ENCODE data around the gene DNAJB4.
"Not testable (repeated sequence)": the region's sequence is repeated elsewhere in the genome, so short reads cannot be mapped to it uniquely, and the experiment has no call there.

DNAJB4 gene

GRCh38 chr1:78004719-78005447, at the start of gene DNAJB4:
Gene DNAJB4, plus strand, starts transcription at chr1:78004939. Its CDS starts 172 bp downstream, at chr1:78005111.
- peak; percentile 95 for DNase-seq

- DNase-seq: no peak
Observed at GRCh38 chr1:77955709-77956108, 49.0 kb upstream of the DNAJB4 start.

DNA sequence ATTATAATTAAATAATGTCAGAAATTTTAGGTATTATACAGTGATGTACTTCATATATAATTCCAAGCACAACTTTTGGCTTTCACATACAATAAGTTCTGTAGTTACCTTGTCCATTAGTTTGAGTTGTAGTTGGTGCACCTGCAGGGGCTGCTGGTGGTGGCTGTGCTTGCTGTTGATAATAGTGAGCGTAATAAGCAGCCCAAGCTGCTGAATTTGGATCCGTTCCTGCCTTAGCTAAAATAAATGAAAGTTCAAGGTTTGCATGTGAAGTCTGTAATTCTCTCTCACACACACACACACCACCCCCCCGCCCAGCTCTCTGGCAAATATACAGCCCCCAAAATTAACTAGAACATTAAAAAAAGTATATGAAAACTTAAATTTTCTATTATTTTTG, 48.3 kb upstream of the DNAJB4 start:
- DNase-seq: no peak

- DNase-seq: no peak
Observed at GRCh38 chr1:77958391-77958790, 46.3 kb upstream of the DNAJB4 start.

GRCh38 chr1:77958850-77959249, 45.9 kb upstream of the DNAJB4 start:
- no peak for DNase-seq

DNA sequence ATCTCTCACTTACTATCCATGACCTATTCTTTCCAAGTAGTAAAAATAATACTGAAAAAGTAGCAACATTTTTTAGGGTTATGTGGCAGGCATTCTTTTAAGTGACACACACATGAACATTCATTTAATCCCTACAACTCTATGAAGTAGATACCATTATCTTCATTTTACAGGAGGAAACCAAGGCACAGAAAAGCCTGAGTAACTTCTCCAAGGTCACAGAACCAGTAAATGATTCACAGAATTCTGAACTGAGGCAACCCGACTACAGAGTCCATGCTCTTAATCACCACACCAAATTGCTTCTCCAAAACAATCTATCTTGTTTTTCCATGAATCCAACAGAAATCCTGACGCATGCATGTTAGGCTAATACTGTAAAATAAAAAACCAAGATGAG, 43.3 kb upstream of the DNAJB4 start:
- DNase-seq: no peak

GRCh38 chr1:77966291-77966690, 38.4 kb upstream of the DNAJB4 start:
- DNase-seq: no peak

DNA sequence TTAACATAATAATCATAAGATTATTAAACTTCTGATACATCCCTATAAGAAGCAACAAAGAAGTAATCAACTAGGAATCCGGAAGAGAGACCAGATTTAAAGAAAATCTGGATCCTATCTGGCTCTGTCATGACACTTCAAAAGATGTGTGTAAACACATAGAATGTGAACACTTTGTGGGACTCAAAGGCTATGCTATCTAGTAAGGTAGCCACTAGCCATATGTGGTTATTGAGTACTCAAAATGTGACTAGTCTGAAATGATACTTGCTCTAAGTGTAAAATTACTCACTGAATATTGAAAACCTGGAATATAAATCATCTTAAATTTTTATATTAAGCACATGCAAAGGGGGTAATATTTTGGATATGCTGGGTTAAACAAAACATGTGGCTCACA, 34.5 kb upstream of the DNAJB4 start:
- DNase-seq: no peak

- no peak for DNase-seq
Observed at GRCh38 chr1:77972080-77972479, 32.7 kb upstream of the DNAJB4 start.

DNA sequence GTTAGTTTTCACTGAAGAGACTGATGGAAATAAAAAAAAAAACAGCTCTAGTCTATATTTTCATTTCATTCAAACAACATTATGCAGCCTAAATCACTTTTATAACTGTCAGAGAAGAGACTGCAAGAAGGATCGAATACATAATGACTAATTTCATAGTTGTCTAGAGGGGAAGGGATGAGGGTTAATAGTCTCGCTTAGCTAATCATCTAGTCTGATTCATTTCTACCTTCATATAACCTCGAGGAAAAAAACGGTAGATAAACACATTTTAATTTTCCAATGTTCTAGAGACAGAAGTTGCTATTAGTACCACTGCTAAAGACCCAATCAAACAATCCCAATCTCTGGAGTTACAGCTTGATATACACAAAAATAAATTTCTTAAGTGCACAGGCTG, 29.4 kb upstream of the DNAJB4 start:
- no peak for DNase-seq

DNA sequence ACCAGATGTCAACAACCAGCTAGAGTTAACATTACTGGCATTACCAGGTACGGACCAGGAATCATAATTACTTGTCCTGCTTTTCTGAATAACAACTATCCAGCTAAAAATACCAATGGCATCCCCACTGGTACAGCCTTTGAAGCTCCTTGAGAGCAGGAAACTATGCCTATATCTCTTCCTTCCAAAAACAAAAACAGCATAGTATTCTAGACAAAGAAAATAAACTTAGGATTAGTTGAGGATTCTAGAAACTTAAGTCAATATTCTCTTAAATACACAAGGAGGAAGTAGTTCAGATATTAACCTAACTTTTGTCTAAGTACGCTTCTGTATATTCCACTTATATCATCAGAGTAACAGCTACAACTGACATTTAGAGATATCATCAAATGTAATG, 28.8 kb upstream of the DNAJB4 start:
- DNase-seq: no peak

- DNase-seq: peak; percentile 30
Observed at GRCh38 chr1:77976433-77977076, 28.2 kb upstream of the DNAJB4 start.

DNA sequence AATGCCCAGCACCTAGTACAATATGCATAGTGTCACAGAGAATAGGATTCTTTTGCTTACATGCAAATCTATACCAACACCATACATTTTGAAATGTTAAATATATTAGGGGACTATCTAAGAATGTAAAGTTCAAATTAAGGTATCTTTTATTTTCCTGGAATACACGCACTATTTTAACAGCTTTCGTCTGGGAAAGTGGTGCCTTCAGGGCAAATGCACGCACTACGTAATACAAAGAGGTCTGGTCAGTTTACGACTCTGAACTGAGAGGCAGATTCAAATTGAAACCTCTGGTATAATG, 26.8 kb upstream of the DNAJB4 start:
- no peak for DNase-seq

DNA sequence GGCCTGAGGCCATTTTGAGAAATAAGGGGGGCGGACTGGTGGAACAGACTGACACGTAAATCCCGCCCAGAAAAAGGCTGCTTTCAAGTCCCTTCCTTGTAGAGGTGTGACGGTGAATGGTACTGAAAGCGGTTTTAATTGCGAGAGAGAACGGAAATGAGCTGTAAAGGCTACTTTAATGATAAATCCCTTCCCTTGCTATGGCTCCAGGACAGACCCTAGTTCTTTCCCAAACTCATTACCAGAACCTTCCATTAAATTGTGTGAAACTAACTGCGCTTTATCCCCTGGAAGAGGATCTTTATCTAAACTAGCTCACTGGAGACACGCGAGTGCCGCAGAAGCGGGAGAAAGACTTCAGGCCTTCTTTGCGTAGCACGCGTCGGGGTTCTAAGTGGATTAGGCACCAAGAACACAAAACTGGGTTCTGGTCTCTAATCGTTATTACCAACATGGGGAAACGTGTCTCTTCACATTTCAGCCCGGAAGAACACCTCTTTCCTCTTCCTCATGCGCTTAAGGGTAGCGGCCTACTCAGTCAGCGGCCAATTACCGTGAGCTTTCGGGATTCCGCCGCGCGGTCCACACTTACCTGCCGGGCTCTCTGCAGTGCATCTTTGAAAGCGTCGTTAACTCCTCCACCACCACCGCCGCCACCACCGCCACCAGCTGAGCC, 26.3 kb upstream of the DNAJB4 start:
- peak; percentile 94 for DNase-seq

GRCh38 chr1:77978969-77979876, 25.5 kb upstream of the DNAJB4 start, which contains the start of gene FUBP1:
Gene FUBP1, minus strand, starts transcription at chr1:77979072. Its CDS starts 68 bp downstream, at chr1:77979004.
- peak; percentile 99 for DNase-seq

- not testable (repeated sequence) for DNase-seq
Observed at GRCh38 chr1:77983352-77983996, 21.3 kb upstream of the DNAJB4 start.

DNA sequence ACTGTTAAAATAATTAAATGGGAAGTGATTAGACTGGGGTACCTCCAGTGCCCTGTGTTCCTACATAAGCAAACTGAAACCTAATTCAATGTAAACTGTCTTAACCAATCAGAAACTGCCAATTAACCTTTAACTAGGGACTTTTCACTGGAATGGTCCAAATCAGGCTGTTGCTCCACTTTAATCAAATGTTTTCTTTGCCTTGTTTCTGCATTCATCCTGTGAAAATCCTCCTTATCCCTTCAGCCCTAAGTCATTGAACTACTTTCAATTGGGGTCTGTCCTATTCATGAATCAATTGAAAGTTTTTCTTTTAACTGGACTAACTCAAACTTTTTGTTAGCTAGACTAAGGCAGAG, 20.8 kb upstream of the DNAJB4 start:
- DNase-seq: no peak

DNA sequence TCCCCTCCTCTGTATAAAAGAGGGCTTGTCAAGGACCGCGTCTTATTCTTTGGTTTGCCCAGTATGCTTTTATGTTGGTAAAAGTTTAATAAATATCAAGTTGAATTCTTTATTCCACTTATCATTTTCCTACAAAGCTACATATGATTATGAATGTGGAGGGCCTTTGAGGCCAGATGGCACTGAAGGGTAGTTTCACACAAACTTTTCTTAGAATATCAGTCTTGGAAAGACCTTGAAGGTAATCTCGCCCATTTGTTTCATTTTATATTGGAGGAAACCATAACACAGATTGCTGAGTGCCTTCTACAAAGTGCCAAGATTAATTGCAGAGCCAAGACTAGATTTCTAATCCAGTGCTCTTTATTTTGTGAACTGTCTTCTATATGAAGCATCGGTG, 20.1 kb upstream of the DNAJB4 start:
- no peak for DNase-seq

- no peak for DNase-seq
Observed at GRCh38 chr1:77986810-77987209, 17.9 kb upstream of the DNAJB4 start.

- no peak for DNase-seq
Observed at GRCh38 chr1:77987919-77988318, 16.8 kb upstream of the DNAJB4 start.

GRCh38 chr1:77989744-77990143, 15.0 kb upstream of the DNAJB4 start:
- DNase-seq: no peak

GRCh38 chr1:77990629-77991204, 14.0 kb upstream of the DNAJB4 start:
- no peak for DNase-seq

All from CD4-positive, alpha-beta T cell treated with Interleukin-17A for 1 hour (primary cell).